Right lobe of liver (tissue), 6 donors: ENCODE data around the gene MAST4. TPM values are rescaled to one million over a fixed set of nuclear protein-coding genes. Genes with fewer than 3 reads are reported as not detected.
A peak's percentile ranks its signal among the peaks of the same experiment; 100 is the strongest.

Experiments used
- ATAC-seq, 4 donors: fragments of 200-7000 bp; cut with Tn5 transposase; one replicate each; pipeline ENCODE4 v1.9.1; 2020; ENCODE audit warnings: mild to moderate bottlenecking in 4 of 4, moderate library complexity in 4 of 4
- DNase-seq, 3 donors: peaks; one replicate each; pipeline ENCODE4 v3.0.0-alpha.2; 2020
- H3K27ac ChIP-seq, 3 donors: fragments of 200-600 bp; one replicate each; pipeline ENCODE4 v1.8.0; 2022
- H3K27me3 ChIP-seq, 2 donors: fragments of 200-600 bp; one replicate each; pipeline ENCODE4 v1.8.0; 2022
- H3K36me3 ChIP-seq, 4 donors: fragments of 200-600 bp; sonication (generic) in 1 of 4; one replicate each; pipeline versions ENCODE4 v1.5.1 to v1.8.0; 2017 to 2022; ENCODE audit warnings: control low read depth in 1 of 4
- H3K4me1 ChIP-seq, 4 donors: fragments of 200-600 bp; sonication (generic) in 1 of 4; one replicate each; pipeline versions ENCODE4 v1.5.1 to v1.8.0; 2017 to 2022; ENCODE audit warnings: control low read depth in 1 of 4
- H3K4me3 ChIP-seq, 3 donors: fragments of 200-600 bp; one replicate each; pipeline ENCODE4 v1.8.0; 2022
- H3K9me3 ChIP-seq, 4 donors: fragments of 200-600 bp; sonication (generic) in 1 of 4; one replicate each; pipeline versions ENCODE4 v1.5.1 to v1.8.0; 2017 to 2022; ENCODE audit warnings: control low read depth in 1 of 4
- POLR2A ChIP-seq: fragments of 450-650 bp; IDR thresholded peaks from one replicate; pipeline ENCODE4 v1.6.1; 2017; ENCODE audit warnings: antibody characterized with exemption, mild to moderate bottlenecking
- WGBS: methylation state at CpG from one replicate; pipeline ENCODE4 v1.1.6; 2018; ENCODE audit warnings: low coverage, low lambda C conversion rate; ENCODE audit not compliant: insufficient coverage; ENCODE audit errors: missing lambda C conversion rate; 5-methylcytosine and 5-hydroxymethylcytosine counted together
- intact Hi-C, 2 donors: fragments of 100-400 bp; cut with DNase I; formaldehyde crosslinking; loops; one replicate each; pipeline versions ENCODE4 v1.11.2 to v1.14.1; 2022
- total RNA-seq, 6 experiments: library from RNA; depleted of rRNA in 2 of 6; stranded (reverse); fragments of >200 nt in 2 of 6; fragmentation: NEBNext Ultra II Directional in 3 of 6; extraction: Animal tissue kit (Norgen Biotek cat#: 25700) in 3 of 6; gene quantifications; one replicate each; pipeline versions ENCODE4 v1.1.0 to v1.2.4, GENCODE V29; 2016 to 2023
- TF ChIP-seq, protein P1 (sequence below), 4 donors: fragments of 200-600 bp in 3 of 4; fragments of 450-650 bp in 1 of 4; IDR thresholded peaks; one replicate each; pipeline versions ENCODE4 v1.5.1 to v1.8.0; 2016 to 2022; ENCODE audit warnings: antibody characterized with exemption in 4 of 4, mild to moderate bottlenecking in 2 of 4
- donor health status: DM: no; HTN: yes; CAD: no.
- donor health status: DM: no; HTN: no; CAD: no.
- donor health status: DM: no; HTN: no; CAD: no.
- donor health status: DM: no; HTN: yes; CAD: no.
- donor health status: DM: no; HTN: yes; CAD: no.

The MAST4 gene
- total RNA-seq, 6 experiments from 2014 or later, result 9.4 to 23.5 (median 13.9) TPM

DNA sequence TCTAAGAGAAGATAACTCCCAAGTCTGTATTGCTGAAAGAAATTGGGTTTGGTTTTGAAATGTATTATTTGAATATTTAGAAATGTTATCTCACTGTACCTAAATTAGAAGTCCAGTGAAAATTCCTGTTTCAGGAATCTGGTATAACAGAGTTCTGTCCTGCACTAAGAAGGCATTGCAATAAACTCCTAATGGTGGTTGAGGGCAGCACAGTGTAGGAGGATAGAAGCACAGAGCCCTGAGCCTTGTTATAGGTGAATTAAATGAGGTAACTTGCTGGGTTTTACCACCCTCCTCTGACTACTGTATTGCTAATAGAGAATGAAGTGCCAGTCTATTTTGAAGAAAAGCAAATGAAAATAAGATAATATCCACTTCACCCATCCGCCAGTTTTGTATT lies 457.0 kb downstream of the MAST4 start:
- no peaks in the 10 kb centered on the region for H3K9me3 ChIP-seq
- DNase-seq (no peak), ATAC-seq (peak in 3 of 4 donors; percentile 25 to 36 (median 35))
- H3K4me1 ChIP-seq, result no peaks in the 10 kb centered on the region
- no peaks in the 10 kb centered on the region for H3K27me3 ChIP-seq
- H3K36me3 ChIP-seq, result no peaks in the 10 kb centered on the region
- TF ChIP-seq POLR2A, result no peak
- TF ChIP-seq, protein P1, sequence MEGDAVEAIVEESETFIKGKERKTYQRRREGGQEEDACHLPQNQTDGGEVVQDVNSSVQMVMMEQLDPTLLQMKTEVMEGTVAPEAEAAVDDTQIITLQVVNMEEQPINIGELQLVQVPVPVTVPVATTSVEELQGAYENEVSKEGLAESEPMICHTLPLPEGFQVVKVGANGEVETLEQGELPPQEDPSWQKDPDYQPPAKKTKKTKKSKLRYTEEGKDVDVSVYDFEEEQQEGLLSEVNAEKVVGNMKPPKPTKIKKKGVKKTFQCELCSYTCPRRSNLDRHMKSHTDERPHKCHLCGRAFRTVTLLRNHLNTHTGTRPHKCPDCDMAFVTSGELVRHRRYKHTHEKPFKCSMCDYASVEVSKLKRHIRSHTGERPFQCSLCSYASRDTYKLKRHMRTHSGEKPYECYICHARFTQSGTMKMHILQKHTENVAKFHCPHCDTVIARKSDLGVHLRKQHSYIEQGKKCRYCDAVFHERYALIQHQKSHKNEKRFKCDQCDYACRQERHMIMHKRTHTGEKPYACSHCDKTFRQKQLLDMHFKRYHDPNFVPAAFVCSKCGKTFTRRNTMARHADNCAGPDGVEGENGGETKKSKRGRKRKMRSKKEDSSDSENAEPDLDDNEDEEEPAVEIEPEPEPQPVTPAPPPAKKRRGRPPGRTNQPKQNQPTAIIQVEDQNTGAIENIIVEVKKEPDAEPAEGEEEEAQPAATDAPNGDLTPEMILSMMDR (IDR thresholded peaks at IDR 0.05), result no peak
- 58% methylated on average over 1 of the region's 1 CpG for WGBS
- no peak overlapping the region for H3K27ac ChIP-seq
- intact Hi-C loops, result no loop called here
- no peak overlapping the region for H3K4me3 ChIP-seq

DNA sequence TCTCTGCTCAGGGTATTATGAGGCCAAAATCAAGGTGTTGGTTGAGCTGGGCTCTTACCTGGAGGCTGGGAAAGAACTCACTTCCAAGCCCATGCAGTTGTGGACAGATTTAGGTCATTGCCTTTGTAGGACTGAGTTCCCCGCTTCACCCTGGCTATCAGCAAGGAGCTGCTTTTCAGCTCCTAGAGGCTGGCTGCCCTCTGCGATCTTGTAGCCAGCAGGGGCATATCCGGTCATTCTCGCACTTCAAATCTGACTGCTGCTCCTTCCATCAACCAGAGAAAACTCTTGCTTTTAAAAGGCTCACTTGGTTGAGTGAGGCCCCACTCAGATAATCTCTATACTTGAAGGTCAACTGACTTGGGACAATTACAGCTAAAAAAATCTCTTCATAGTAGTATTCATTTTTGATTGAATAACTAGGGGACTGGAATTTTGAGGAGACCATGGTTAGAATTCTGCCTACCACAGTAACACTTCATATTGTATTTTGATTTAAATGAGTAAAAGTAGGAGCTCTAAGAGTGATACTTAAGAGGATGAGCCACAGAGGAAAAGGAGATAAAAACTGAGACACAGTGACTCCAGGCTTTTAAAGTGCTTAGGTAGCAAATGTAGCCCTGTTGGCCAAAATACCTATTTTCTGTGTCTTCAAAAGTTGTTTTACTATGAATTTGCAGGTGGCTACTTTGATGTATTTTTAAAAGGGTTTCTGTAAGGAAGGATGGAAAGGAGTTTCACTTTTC lies 463.0 kb downstream of the MAST4 start:
- H3K4me1 ChIP-seq, result no peaks in the 10 kb centered on the region
- no peak for TF ChIP-seq POLR2A
- no peak overlapping the region for H3K27ac ChIP-seq
- ATAC-seq (peak; percentile 33 to 57 (median 50)), DNase-seq (no peak)
- intact Hi-C loops, result no loop called here
- WGBS, result 50% methylated on average over 3 of the region's 4 CpGs
- no peaks in the 10 kb centered on the region for H3K27me3 ChIP-seq
- H3K36me3 ChIP-seq, result peaks cover 0 to 1% (median 0%) of the 10 kb centered on the region in 4 donors
- H3K9me3 ChIP-seq, result no peaks in the 10 kb centered on the region
- H3K4me3 ChIP-seq, result no peak overlapping the region

DNA sequence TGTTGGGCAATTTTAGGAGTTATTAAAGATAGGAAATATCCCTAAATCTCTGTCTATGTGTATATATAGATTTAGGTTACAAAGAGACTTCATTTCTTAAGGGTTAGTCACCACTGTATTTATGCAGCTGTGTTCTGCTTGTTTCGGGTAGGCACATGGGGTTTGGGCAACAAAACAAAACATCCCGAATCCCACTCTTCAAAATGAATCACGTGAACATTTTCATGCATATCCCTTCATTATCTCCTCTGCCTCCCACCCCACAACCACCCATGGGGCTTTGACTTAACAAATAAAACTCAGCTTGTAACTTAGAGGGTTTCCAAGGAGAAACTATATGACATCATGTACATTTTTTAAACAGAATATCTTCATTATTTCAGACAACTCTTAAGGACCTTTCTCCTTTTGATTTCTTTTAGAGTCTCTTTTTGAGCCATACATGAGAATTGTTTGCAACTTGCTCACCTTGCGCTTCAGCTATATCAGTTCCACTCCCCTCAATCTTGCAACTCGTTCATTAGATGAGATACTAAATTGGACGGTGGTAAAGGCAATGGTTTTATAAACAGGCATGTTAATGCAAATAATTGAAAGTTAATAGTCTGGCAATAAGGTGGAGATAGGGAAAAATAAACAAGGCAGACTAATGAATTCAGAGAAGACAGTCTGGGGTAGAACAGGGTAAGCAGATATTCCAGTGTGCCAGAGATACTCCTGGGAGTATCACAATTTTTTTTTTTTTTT lies 463.7 kb downstream of the MAST4 start:
- H3K4me3 ChIP-seq, result no peak overlapping the region
- H3K4me1 ChIP-seq, result no peaks in the 10 kb centered on the region
- peaks cover 0 to 3% (median 0%) of the 10 kb centered on the region in 4 donors for H3K36me3 ChIP-seq
- DNase-seq (no peak), ATAC-seq (no peak)
- intact Hi-C loops, result no loop called here
- WGBS, result 86% methylated on average over 6 of the region's 6 CpGs
- H3K9me3 ChIP-seq, result no peaks in the 10 kb centered on the region
- no peak for TF ChIP-seq POLR2A
- TF ChIP-seq, protein P1 (IDR thresholded peaks at IDR 0.05), result no peak
- no peaks in the 10 kb centered on the region for H3K27me3 ChIP-seq
- no peak overlapping the region for H3K27ac ChIP-seq

DNA sequence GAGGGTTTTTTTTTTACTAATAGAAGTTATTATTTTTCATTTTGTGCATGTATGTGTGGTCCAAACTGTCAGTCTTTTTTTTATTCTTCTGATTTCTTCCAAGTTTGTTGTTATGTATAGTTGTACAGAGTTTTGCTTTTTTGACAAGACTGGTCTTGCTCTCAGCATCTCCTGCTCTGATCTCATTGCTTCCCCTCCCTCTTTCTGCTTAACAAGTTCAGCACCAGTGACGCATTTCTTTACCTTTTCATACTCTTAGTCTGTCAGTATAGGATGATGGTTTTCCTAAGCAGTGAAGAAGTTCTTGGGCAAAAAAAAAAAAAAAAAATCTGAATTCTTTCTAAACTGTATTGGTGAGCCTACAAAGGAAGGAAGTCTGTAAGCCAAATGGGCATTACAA lies 465.3 kb downstream of the MAST4 start:
- 82% methylated on average over 1 of the region's 1 CpG for WGBS
- no peak overlapping the region for H3K27ac ChIP-seq
- no peaks in the 10 kb centered on the region for H3K27me3 ChIP-seq
- no peak for TF ChIP-seq POLR2A
- TF ChIP-seq, protein P1 (IDR thresholded peaks at IDR 0.05), result no peak
- intact Hi-C loops, result no loop called here
- ATAC-seq, result no peak
- H3K9me3 ChIP-seq, result no peaks in the 10 kb centered on the region
- H3K4me1 ChIP-seq, result no peaks in the 10 kb centered on the region
- peaks cover 0 to 3% (median 0%) of the 10 kb centered on the region in 4 donors for H3K36me3 ChIP-seq
- no peak for DNase-seq
- H3K4me3 ChIP-seq, result no peak overlapping the region

DNA sequence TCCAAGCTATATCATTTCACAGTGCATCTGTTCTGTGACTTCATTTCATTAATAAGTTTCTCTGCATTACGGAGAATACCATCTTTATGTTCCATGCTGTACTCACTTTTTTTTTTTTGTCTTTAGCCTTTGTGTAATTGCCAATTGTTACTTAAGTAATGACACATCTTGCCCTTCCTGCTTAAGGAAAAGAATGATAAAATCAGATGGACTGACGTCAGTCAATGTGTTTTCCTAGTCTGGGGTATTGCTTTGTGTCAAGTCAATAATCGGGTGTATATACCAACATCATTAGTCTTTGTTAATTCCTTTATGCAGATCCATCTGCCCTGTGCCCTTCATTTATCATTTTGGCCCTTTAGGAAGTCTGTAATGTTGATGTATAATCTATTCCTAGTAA lies 466.9 kb downstream of the MAST4 start:
- ATAC-seq (no peak), DNase-seq (no peak)
- 71% methylated on average over 3 of the region's 3 CpGs for WGBS
- no peak overlapping the region for H3K4me3 ChIP-seq
- H3K9me3 ChIP-seq, result no peaks in the 10 kb centered on the region
- no peak overlapping the region for H3K27ac ChIP-seq
- TF ChIP-seq POLR2A, result no peak
- TF ChIP-seq, protein P1 (IDR thresholded peaks at IDR 0.05), result no peak
- no peaks in the 10 kb centered on the region for H3K4me1 ChIP-seq
- intact Hi-C loops, result no loop called here
- no peaks in the 10 kb centered on the region for H3K27me3 ChIP-seq
- peaks cover 0 to 3% (median 0%) of the 10 kb centered on the region in 4 donors for H3K36me3 ChIP-seq
